Measurements from ENCODE around the gene GRK1.

DNA sequence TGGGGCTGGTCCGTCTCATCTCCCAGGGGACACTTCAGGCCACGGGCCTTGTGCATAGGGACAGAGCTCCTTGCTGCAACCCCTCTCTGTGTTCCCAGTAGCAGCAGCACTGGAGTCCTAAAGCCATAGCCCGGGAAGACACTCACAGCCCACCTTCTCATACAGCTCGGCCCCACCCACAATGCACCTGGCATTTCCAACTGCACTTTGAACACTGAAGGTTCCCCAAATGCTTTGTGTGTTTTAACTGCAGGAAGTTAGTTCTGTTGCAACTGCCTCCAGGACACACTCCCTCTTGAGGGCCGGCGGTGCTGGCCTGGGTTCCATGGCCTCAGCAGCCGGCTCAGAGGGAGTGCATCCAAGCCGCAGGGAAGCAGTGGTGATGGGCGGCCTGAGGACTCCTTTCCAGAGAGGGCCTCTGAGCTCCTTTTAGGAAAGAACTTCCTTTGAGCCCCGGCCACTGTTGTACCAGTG lies 69.3 kb downstream of the GRK1 start:
- TF ChIP-seq, protein P1, sequence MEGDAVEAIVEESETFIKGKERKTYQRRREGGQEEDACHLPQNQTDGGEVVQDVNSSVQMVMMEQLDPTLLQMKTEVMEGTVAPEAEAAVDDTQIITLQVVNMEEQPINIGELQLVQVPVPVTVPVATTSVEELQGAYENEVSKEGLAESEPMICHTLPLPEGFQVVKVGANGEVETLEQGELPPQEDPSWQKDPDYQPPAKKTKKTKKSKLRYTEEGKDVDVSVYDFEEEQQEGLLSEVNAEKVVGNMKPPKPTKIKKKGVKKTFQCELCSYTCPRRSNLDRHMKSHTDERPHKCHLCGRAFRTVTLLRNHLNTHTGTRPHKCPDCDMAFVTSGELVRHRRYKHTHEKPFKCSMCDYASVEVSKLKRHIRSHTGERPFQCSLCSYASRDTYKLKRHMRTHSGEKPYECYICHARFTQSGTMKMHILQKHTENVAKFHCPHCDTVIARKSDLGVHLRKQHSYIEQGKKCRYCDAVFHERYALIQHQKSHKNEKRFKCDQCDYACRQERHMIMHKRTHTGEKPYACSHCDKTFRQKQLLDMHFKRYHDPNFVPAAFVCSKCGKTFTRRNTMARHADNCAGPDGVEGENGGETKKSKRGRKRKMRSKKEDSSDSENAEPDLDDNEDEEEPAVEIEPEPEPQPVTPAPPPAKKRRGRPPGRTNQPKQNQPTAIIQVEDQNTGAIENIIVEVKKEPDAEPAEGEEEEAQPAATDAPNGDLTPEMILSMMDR (conservative IDR thresholded peaks at IDR 0.05; ENCODE audit: low read length) = no peak
- TF ChIP-seq EZH2phosphoT487 (IDR thresholded peaks at IDR 0.05; ENCODE audit: borderline replicate concordance, low read depth, low read length) = no peak
